Activated naive CD8-positive, alpha-beta T cell (primary cell): ENCODE results near the gene GPR31.

Source experiments
- H3K27ac Mint-ChIP-seq: one replicate; pipeline ENCODE4 v1.8.0; 2021; ENCODE audit warnings: mixed read lengths
- H3K27me3 Mint-ChIP-seq: one replicate; pipeline ENCODE4 v1.8.0; 2021; ENCODE audit warnings: mixed read lengths
- H3K36me3 Mint-ChIP-seq: one replicate; pipeline ENCODE4 v1.8.0; 2021; ENCODE audit warnings: mixed read lengths
- H3K4me1 Mint-ChIP-seq: one replicate; pipeline ENCODE4 v1.8.0; 2021; ENCODE audit warnings: low read depth, mixed read lengths
- H3K4me3 Mint-ChIP-seq: one replicate; pipeline ENCODE4 v1.8.0; 2021; ENCODE audit warnings: mild to moderate bottlenecking, mixed read lengths
- H3K9me3 Mint-ChIP-seq: one replicate; pipeline ENCODE4 v1.8.0; 2021; ENCODE audit warnings: low read depth, mixed read lengths

The GPR31 gene

GRCh38 chr6:167153521-167153959, 4.2 kb downstream of the GPR31 start:
- H3K9me3 Mint-ChIP-seq = no peaks in the 10 kb centered on the region
- H3K27me3 Mint-ChIP-seq = peaks cover 3% of the 10 kb centered on the region
- H3K36me3 Mint-ChIP-seq = no peaks in the 10 kb centered on the region
- H3K27ac Mint-ChIP-seq = no peak overlapping the region
- H3K4me1 Mint-ChIP-seq = no peaks in the 10 kb centered on the region
- no peak overlapping the region for H3K4me3 Mint-ChIP-seq

DNA sequence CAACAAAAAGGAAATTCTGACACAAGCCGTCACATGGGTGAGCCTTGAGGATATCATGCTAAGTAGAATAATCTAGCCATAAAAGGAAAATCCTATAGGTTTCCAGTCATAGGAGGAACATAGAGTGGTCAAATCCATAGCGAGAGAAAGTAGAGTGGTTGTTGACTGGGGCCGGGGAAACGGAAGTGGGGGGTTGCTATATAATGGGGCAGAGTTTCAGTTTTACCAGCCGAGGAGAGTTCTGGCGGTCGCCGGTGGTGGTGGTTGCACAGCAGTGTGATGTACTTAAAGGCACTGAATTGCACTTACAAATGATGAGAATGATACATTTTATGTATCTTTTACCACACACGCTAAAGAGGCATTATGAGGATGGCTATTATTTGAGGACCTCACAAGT, 4.9 kb downstream of the GPR31 start:
- Mint-ChIP-seq H3K9me3 (no peaks in the 10 kb centered on the region), H3K4me1 (no peaks in the 10 kb centered on the region), H3K4me3 (no peak overlapping the region), H3K27me3 (peaks cover 3% of the 10 kb centered on the region), H3K36me3 (no peaks in the 10 kb centered on the region), H3K27ac (no peak overlapping the region)

DNA sequence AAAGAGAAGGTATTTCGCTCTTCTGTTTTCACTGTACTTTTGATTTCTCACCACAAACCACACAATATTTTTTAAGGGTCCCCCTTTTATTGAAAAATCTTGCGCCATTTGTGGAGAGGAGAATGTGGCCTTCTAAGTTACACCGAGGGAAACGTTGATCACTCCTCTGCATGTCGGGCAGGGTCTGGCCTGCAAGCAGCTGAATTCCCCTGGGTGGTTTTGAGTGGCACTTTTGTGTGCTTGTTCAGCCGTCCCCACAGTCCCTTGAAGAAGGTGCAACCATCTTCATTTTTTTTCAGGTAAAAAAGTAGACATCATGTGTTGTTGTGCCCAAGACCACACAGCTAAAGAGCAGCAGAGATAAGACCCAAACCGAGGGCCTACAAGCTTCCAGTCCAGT, 6.1 kb downstream of the GPR31 start:
- Mint-ChIP-seq H3K27me3 (peaks cover 3% of the 10 kb centered on the region), H3K27ac (no peak overlapping the region), H3K9me3 (no peaks in the 10 kb centered on the region), H3K4me3 (no peak overlapping the region), H3K4me1 (no peaks in the 10 kb centered on the region), H3K36me3 (no peaks in the 10 kb centered on the region)

- H3K9me3 Mint-ChIP-seq = no peaks in the 10 kb centered on the region
- no peak overlapping the region for H3K27ac Mint-ChIP-seq
- no peaks in the 10 kb centered on the region for H3K4me1 Mint-ChIP-seq
- no peak overlapping the region for H3K4me3 Mint-ChIP-seq
- no peaks in the 10 kb centered on the region for H3K36me3 Mint-ChIP-seq
- H3K27me3 Mint-ChIP-seq = peaks cover 3% of the 10 kb centered on the region
These were observed 6.7 kb downstream of the GPR31 start for GRCh38 chr6:167150941-167151549.

DNA sequence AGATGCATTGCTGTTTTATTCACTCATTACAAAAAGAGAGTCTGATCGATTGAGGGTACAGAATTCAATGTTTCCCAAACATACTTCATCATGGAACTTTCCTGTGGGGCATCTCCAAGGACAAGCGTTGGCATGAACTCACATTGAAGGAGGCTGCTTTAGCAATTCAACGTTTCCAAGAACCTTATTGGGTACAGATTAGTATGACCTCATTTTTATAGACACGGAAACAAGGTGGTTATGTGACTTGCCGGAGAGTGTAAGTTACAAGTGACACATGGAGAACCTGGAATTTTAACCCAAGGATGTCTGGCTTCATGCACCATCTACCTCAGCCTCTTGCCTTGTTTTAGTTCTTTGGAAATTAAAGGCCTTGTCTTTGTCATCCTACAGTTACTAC, 8.8 kb downstream of the GPR31 start:
- H3K27me3 Mint-ChIP-seq = peaks cover 3% of the 10 kb centered on the region
- H3K27ac Mint-ChIP-seq = no peak overlapping the region
- no peaks in the 10 kb centered on the region for H3K36me3 Mint-ChIP-seq
- H3K9me3 Mint-ChIP-seq = no peaks in the 10 kb centered on the region
- no peaks in the 10 kb centered on the region for H3K4me1 Mint-ChIP-seq
- H3K4me3 Mint-ChIP-seq = no peak overlapping the region

DNA sequence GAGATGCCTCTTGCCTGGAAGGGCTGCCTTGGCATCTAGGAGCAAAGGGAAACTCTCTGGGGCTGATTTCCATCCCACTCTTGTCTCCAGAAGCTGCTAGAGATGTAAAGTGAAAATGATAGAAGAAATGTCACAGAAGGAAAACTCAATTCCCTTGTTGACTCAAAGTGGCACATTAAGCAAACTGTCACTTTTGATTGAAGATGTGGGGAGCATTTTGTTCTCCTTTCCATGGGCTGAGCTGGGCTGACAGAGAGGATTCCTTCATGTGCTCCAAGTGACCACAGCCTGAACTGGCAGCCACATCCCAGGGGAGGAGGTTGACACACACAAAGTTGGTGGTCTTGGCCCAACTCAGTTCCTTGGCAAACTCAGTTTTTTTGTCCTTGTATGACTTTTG, 9.8 kb downstream of the GPR31 start:
- Mint-ChIP-seq H3K4me3 (no peak overlapping the region), H3K27me3 (peaks cover 3% of the 10 kb centered on the region), H3K9me3 (no peaks in the 10 kb centered on the region), H3K4me1 (no peaks in the 10 kb centered on the region), H3K36me3 (no peaks in the 10 kb centered on the region), H3K27ac (no peak overlapping the region)

- H3K27me3 Mint-ChIP-seq = no peaks in the 10 kb centered on the region
- H3K36me3 Mint-ChIP-seq = no peaks in the 10 kb centered on the region
- H3K4me3 Mint-ChIP-seq = no peak overlapping the region
- H3K9me3 Mint-ChIP-seq = no peaks in the 10 kb centered on the region
- H3K4me1 Mint-ChIP-seq = no peaks in the 10 kb centered on the region
- H3K27ac Mint-ChIP-seq = no peak overlapping the region
These were observed 10.8 kb downstream of the GPR31 start for GRCh38 chr6:167146977-167147376.

DNA sequence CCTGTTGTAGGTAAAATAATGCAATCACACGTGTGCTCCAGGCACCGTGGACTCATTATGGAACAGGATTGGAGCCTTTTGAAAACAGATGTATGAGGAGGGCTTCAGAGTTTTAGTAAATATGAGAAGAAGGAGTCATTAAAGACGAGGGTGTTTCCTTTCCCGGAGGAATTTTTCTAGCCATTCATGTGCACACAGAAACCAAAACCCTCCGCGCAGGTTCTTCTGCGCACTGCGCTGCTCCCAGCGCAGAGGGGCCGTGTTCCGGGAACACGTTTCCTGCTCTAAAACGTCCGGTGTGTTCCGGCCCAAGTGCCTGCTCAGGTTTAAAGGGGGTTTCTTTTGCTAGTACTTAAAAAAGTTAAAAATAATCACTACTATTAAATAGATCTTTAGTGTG, 11.6 kb downstream of the GPR31 start:
- Mint-ChIP-seq H3K4me3 (no peak overlapping the region), H3K4me1 (no peaks in the 10 kb centered on the region), H3K36me3 (no peaks in the 10 kb centered on the region), H3K9me3 (no peaks in the 10 kb centered on the region), H3K27ac (no peak overlapping the region), H3K27me3 (no peaks in the 10 kb centered on the region)

GRCh38 chr6:167145461-167145860, 12.3 kb downstream of the GPR31 start:
- Mint-ChIP-seq H3K27ac (no peak overlapping the region), H3K27me3 (no peaks in the 10 kb centered on the region), H3K9me3 (no peaks in the 10 kb centered on the region), H3K4me3 (no peak overlapping the region), H3K4me1 (no peaks in the 10 kb centered on the region), H3K36me3 (no peaks in the 10 kb centered on the region)

DNA sequence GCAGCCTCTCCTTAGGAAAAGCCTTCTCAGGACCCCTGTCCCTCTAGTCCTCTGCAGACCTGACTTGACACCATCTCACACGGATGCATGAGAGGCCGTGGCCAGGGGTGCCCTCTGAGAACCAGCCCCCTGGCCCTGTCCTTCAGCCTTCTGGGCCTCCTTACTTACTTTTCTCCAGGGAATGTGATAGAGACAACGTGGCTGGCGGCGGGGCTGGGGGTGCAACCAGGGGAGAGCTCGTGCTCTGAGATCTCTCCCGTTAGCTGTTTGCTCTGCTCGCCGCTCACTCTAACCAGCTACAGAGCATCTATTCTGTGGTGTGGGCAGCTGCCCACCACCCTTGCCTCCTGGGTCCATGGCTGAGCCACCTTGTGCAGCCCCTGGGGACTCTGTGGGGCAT, 14.7 kb downstream of the GPR31 start:
- no peak overlapping the region for H3K4me3 Mint-ChIP-seq
- no peaks in the 10 kb centered on the region for H3K36me3 Mint-ChIP-seq
- H3K9me3 Mint-ChIP-seq = no peaks in the 10 kb centered on the region
- H3K4me1 Mint-ChIP-seq = no peaks in the 10 kb centered on the region
- no peaks in the 10 kb centered on the region for H3K27me3 Mint-ChIP-seq
- H3K27ac Mint-ChIP-seq = no peak overlapping the region

DNA sequence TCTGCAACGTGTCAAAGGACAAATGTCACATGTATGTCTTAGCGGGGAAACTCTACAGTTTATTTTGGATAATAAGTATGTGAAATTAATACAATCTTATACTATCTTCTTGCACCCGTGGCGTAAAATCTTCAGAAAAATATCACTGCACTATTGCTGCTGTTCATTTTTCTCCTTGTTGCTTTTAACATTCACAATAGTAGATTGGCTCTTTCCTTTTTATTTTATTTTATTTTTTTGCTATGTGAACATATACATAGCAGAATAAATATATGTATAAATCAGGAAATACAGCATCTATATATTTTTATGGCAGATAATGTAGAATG, 15.4 kb downstream of the GPR31 start:
- Mint-ChIP-seq H3K36me3 (no peaks in the 10 kb centered on the region), H3K4me1 (no peaks in the 10 kb centered on the region), H3K27ac (no peak overlapping the region), H3K27me3 (no peaks in the 10 kb centered on the region), H3K4me3 (no peak overlapping the region), H3K9me3 (no peaks in the 10 kb centered on the region)

- no peak overlapping the region for H3K4me3 Mint-ChIP-seq
- no peaks in the 10 kb centered on the region for H3K27me3 Mint-ChIP-seq
- no peak overlapping the region for H3K27ac Mint-ChIP-seq
- no peaks in the 10 kb centered on the region for H3K4me1 Mint-ChIP-seq
- H3K36me3 Mint-ChIP-seq = no peaks in the 10 kb centered on the region
- H3K9me3 Mint-ChIP-seq = no peaks in the 10 kb centered on the region
These were observed 15.9 kb downstream of the GPR31 start for GRCh38 chr6:167141667-167142432.

GRCh38 chr6:167140589-167141474, 16.9 kb downstream of the GPR31 start:
- no peak overlapping the region for H3K27ac Mint-ChIP-seq
- no peak overlapping the region for H3K4me3 Mint-ChIP-seq
- H3K36me3 Mint-ChIP-seq = no peaks in the 10 kb centered on the region
- H3K9me3 Mint-ChIP-seq = no peaks in the 10 kb centered on the region
- H3K4me1 Mint-ChIP-seq = no peaks in the 10 kb centered on the region
- no peaks in the 10 kb centered on the region for H3K27me3 Mint-ChIP-seq

DNA sequence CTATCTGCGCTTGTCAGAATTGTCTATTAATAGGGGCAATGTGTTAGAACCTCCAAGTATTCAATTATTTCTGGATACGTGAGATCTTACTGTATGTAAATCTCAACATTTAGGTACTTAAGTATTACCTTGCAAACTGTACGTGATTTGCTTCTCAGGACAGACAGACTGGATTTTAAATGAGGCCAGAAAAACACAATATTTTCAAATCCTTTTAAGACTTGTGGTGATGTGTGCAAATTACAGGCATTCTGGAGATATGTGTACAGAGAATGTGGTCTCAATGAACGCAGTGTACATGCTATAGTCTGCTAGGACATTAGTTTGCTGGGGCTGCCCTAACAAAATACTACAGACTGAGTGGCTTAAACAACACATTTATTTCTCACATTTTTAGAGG, 18.0 kb downstream of the GPR31 start:
- H3K27ac Mint-ChIP-seq = no peak overlapping the region
- no peak overlapping the region for H3K4me3 Mint-ChIP-seq
- no peaks in the 10 kb centered on the region for H3K36me3 Mint-ChIP-seq
- no peaks in the 10 kb centered on the region for H3K4me1 Mint-ChIP-seq
- H3K9me3 Mint-ChIP-seq = no peaks in the 10 kb centered on the region
- no peaks in the 10 kb centered on the region for H3K27me3 Mint-ChIP-seq

- H3K27ac Mint-ChIP-seq = no peak overlapping the region
- no peak overlapping the region for H3K4me3 Mint-ChIP-seq
- no peaks in the 10 kb centered on the region for H3K4me1 Mint-ChIP-seq
- no peaks in the 10 kb centered on the region for H3K27me3 Mint-ChIP-seq
- H3K9me3 Mint-ChIP-seq = no peaks in the 10 kb centered on the region
- H3K36me3 Mint-ChIP-seq = no peaks in the 10 kb centered on the region
These were observed 19.9 kb downstream of the GPR31 start for GRCh38 chr6:167137881-167138280.
